HEK293T (cell line): ENCODE measurements around the gene PPP4R4.

Experiments
- ARNT ChIP-seq: fragments of 450-650 bp; IDR thresholded peaks from 2 replicates; pipeline ENCODE4 v1.6.1; 2017; ENCODE audit warnings: mild to moderate bottlenecking
- BHLHE40 ChIP-seq: fragments of 450-650 bp; IDR thresholded peaks from 2 replicates; pipeline ENCODE4 v1.6.1; 2016; ENCODE audit warnings: mild to moderate bottlenecking, moderate library complexity, borderline replicate concordance
- CTBP1 ChIP-seq: fragments of 450-650 bp; IDR thresholded peaks from 2 replicates; pipeline ENCODE4 v1.6.1; 2016; ENCODE audit warnings: borderline replicate concordance
- ELF4 ChIP-seq: fragments of 450-650 bp; IDR thresholded peaks from 2 replicates; pipeline ENCODE4 v1.6.1; 2017; ENCODE audit warnings: antibody characterized with exemption
- FOXA1 ChIP-seq: fragments of 450-650 bp; IDR thresholded peaks from 2 replicates; pipeline ENCODE4 v1.6.1; 2016; ENCODE audit warnings: mild to moderate bottlenecking
- FOXK2 ChIP-seq: fragments of 450-650 bp; IDR thresholded peaks from 2 replicates; pipeline ENCODE4 v1.6.1; 2016; ENCODE audit warnings: mild to moderate bottlenecking
- FOXM1 ChIP-seq: fragments of 450-650 bp; IDR thresholded peaks from 2 replicates; pipeline ENCODE4 v1.6.1; 2017; ENCODE audit warnings: mild to moderate bottlenecking, borderline replicate concordance
- HDGF ChIP-seq: fragments of 450-650 bp; IDR thresholded peaks from 2 replicates; pipeline ENCODE4 v1.6.1; 2017; ENCODE audit warnings: antibody characterized with exemption, borderline replicate concordance
- L3MBTL2 ChIP-seq: fragments of 450-650 bp; conservative IDR thresholded peaks from 2 replicates; pipeline ENCODE4 v1.6.1; 2016; ENCODE audit warnings: mild to moderate bottlenecking
- NFRKB ChIP-seq: fragments of 450-650 bp; IDR thresholded peaks from 2 replicates; pipeline ENCODE4 v1.6.1; 2016; ENCODE audit warnings: mild to moderate bottlenecking, moderate library complexity
- SP1 ChIP-seq: fragments of 450-650 bp; IDR thresholded peaks from 2 replicates; pipeline ENCODE4 v1.6.1; 2017
- SUZ12 ChIP-seq: fragments of 450-650 bp; IDR thresholded peaks from 2 replicates; pipeline ENCODE4 v1.6.1; 2016; ENCODE audit warnings: mild to moderate bottlenecking
- TARDBP ChIP-seq: fragments of 450-650 bp; IDR thresholded peaks from 2 replicates; pipeline ENCODE4 v1.6.1; 2016
- TF ChIP-seq, protein P1 (sequence below): fragments of 450-650 bp; IDR thresholded peaks from 2 replicates; pipeline ENCODE4 v1.6.1; 2016

DNA sequence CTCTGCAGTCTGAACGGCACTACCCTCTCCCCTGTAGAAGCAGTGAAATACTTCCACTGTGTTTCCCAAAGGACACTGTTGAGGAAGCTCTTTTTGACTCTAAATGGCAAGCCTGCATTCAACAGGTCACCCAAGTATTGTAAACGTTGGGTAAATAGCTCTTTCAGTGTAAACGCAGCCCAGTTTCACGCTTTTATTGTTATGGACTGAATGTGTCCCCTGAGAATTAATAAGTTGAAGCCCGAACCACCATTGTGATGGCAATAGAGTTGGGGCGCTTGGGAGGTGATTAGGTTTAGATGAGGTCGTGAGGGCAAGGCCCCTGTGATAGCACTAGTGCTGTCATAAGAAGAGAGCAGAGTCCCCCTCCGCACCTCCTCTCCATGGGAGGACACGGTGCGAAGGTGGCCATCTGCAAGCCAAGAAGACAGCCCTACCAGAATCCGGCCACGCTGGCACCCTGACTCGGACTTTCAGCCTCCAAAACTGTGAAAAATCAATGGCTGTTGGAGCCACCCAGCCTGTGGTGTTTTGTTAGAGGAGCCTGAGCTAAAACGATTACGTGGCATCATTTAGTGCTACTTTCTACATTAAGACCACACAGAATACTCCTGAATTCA, 117.9 kb downstream of the PPP4R4 start:
- TF ChIP-seq TARDBP (no peak), FOXA1 (no peak), FOXM1 (no peak), FOXK2 (no peak), NFRKB (no peak), CTBP1 (no peak), SP1 (no peak), BHLHE40 (no peak), SUZ12 (no peak), ELF4 (no peak), L3MBTL2 (no peak), HDGF (no peak), ARNT (no peak)
- TF ChIP-seq, protein P1, sequence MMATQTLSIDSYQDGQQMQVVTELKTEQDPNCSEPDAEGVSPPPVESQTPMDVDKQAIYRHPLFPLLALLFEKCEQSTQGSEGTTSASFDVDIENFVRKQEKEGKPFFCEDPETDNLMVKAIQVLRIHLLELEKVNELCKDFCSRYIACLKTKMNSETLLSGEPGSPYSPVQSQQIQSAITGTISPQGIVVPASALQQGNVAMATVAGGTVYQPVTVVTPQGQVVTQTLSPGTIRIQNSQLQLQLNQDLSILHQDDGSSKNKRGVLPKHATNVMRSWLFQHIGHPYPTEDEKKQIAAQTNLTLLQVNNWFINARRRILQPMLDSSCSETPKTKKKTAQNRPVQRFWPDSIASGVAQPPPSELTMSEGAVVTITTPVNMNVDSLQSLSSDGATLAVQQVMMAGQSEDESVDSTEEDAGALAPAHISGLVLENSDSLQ, result no peak
